GM12878 (cell line): Measurements from ENCODE around the gene PON1.

ENCODE experiments used
- CHD1 ChIP-seq: IDR thresholded peaks from 2 replicates; pipeline ENCODE4 v1.6.1; 2012; ENCODE audit warnings: low read depth, low read length, improper control_type of control experiment
- CTCF ChIP-seq, 3 experiments: IDR thresholded peaks in 2 of 3; conservative IDR thresholded peaks in 1 of 3; 2 replicates each; pipeline ENCODE4 v1.5.1; 2011; ENCODE audit warnings: low read depth in 3 of 3, low read length in 3 of 3, mild to moderate bottlenecking in 3 of 3, control low read depth in 2 of 3, moderate library complexity in 2 of 3, inconsistent platforms in 1 of 3, mixed read lengths in 1 of 3; ENCODE audit not compliant: control insufficient read depth in 2 of 3, insufficient read depth in 1 of 3; ENCODE audit errors: extremely low read depth in 1 of 3
- JUNB ChIP-seq: IDR thresholded peaks from 2 replicates; pipeline ENCODE4 v1.6.1; 2016; ENCODE audit warnings: antibody characterized with exemption, mild to moderate bottlenecking
- MLLT1 ChIP-seq: fragments of 450-650 bp; IDR thresholded peaks from 2 replicates; pipeline ENCODE4 v1.6.1; 2016; ENCODE audit warnings: mild to moderate bottlenecking
- POLR2A ChIP-seq: IDR thresholded peaks from 2 replicates; pipeline ENCODE4 v1.6.1; 2011; ENCODE audit warnings: low read depth, mild to moderate bottlenecking, low read length
- SMC3 ChIP-seq: IDR thresholded peaks from 2 replicates; pipeline ENCODE4 v1.6.1; 2011; ENCODE audit warnings: low read length, improper control_type of control experiment, borderline replicate concordance
- SUZ12 ChIP-seq: fragments of 200-600 bp; sonication (generic); IDR thresholded peaks from one replicate; pipeline ENCODE4 v1.6.1; 2018; ENCODE audit warnings: antibody characterized with exemption, mild to moderate bottlenecking; ENCODE audit not compliant: unreplicated experiment
- USF2 ChIP-seq: IDR thresholded peaks from 2 replicates; pipeline ENCODE4 v1.6.1; 2011; ENCODE audit warnings: low read depth, low read length, improper control_type of control experiment, borderline replicate concordance

GRCh38 chr7:95373323-95373722, 49.0 kb upstream of the PON1 start:
- TF ChIP-seq CTCF (IDR thresholded peaks at IDR 0.05 in 2 of 3, conservative IDR thresholded peaks at IDR 0.05 in 1 of 3; ENCODE audit: control insufficient read depth in 2 of 3, extremely low read depth in 1 of 3, insufficient read depth in 1 of 3, low read depth in 3 of 3, low read length in 3 of 3) (no peak), USF2 (no peak), POLR2A (no peak), MLLT1 (no peak), SMC3 (no peak), JUNB (no peak), CHD1 (no peak), SUZ12 (no peak)
